ENCODE data around the gene RTN4RL1.
A peak's percentile ranks its signal among the peaks of the same experiment; 100 is the strongest.

GRCh38 chr17:2030779-2031163 is 5.6 kb upstream of the RTN4RL1 start:
- peak in 9 of 12 donors; percentile 15 to 53 (median 36) for TF ChIP-seq CTCF (IDR thresholded peaks at IDR 0.05)
- TF ChIP-seq POLR2A (IDR thresholded peaks at IDR 0.05) = no peak

All from heart left ventricle (tissue), 13 donors.